ENCODE data around the gene PLBD2.

Gene PLBD2

DNA sequence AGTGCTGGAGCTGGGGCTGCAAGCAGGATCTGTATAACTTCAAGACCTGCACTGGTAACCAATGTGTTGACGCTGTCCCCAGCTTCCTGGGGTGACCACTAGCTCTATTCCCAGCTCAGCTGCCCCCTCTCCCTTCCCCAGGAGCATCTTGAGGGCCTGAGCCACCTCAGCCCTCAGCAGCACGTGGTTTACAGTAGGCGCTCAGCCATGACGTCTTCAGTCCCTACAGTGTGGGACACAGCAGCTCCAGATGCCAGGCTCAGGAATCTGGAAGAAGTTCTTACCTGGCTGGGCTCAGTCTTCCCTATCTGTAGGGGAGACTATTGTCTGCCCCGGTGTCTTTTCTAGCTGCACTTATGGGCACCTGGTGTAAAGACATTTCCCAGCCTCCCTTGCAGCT, 36.7 kb downstream of the PLBD2 start:
- DNase-seq (ENCODE audit: insufficient read length, low spot score): no peak
- TF ChIP-seq, protein P1, sequence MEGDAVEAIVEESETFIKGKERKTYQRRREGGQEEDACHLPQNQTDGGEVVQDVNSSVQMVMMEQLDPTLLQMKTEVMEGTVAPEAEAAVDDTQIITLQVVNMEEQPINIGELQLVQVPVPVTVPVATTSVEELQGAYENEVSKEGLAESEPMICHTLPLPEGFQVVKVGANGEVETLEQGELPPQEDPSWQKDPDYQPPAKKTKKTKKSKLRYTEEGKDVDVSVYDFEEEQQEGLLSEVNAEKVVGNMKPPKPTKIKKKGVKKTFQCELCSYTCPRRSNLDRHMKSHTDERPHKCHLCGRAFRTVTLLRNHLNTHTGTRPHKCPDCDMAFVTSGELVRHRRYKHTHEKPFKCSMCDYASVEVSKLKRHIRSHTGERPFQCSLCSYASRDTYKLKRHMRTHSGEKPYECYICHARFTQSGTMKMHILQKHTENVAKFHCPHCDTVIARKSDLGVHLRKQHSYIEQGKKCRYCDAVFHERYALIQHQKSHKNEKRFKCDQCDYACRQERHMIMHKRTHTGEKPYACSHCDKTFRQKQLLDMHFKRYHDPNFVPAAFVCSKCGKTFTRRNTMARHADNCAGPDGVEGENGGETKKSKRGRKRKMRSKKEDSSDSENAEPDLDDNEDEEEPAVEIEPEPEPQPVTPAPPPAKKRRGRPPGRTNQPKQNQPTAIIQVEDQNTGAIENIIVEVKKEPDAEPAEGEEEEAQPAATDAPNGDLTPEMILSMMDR (IDR thresholded peaks at IDR 0.05; ENCODE audit: insufficient read depth, missing control alignments): no peak
- no peak for FAIRE-seq

DNA sequence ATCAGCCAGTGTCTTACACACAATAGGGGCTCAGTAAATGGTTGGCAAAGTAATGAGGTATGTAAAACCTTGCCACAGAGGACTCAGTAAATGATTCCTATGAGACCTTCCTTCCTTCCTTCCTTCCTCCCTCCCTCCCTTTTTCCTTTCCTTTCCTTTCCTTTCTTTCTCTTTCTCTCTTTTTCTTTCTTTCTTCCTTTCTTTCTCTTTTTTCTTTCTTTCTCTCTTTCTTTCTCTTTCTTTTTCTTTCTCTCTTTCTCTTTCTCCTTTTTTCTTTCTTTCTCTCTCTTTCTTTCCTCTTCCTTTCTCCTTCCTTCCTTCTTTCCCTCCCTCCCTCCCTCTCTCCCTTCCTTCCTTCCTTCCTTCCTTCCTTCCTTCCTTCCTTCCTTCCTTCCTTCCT, 37.8 kb downstream of the PLBD2 start:
- TF ChIP-seq, protein P1 (IDR thresholded peaks at IDR 0.05; ENCODE audit: insufficient read depth, missing control alignments): no peak
- FAIRE-seq (no peak), DNase-seq (ENCODE audit: insufficient read length, low spot score) (no peak)

- DNase-seq (ENCODE audit: insufficient read length, low spot score) (no peak), FAIRE-seq (no peak)
- TF ChIP-seq, protein P1 (IDR thresholded peaks at IDR 0.05; ENCODE audit: insufficient read depth, missing control alignments): no peak
Observed at GRCh38 chr12:113396828-113397496, 38.6 kb downstream of the PLBD2 start.

- TF ChIP-seq, protein P1 (IDR thresholded peaks at IDR 0.05; ENCODE audit: insufficient read depth, missing control alignments): no peak
- FAIRE-seq (no peak), DNase-seq (ENCODE audit: insufficient read length, low spot score) (no peak)
Observed at GRCh38 chr12:113397497-113398197, 39.3 kb downstream of the PLBD2 start.

GRCh38 chr12:113398346-113399290, 40.2 kb downstream of the PLBD2 start:
- no peak for FAIRE-seq
- DNase-seq (ENCODE audit: insufficient read length, low spot score): no peak
- TF ChIP-seq, protein P1 (IDR thresholded peaks at IDR 0.05; ENCODE audit: insufficient read depth, missing control alignments): no peak

DNA sequence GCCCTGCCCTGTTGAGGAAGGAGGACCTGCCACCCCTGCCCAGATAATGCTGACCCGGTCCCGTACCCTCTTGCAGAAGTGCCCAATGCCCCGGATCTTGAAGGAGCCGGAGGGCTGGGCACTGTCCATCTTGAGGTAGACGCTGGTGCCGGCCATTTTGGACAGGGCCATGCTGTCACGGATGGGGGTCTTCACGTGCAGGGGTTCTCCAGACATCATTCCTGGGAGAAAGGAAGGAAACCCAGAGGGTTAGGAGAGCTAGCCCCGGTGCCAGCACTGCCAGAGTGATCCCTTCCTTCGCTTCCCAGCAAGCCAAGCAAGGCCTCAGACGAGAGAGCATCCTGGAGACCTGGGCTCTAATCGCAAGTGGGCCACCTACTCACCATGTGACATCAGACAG, 41.1 kb downstream of the PLBD2 start:
- no peak for FAIRE-seq
- TF ChIP-seq, protein P1 (IDR thresholded peaks at IDR 0.05; ENCODE audit: insufficient read depth, missing control alignments): no peak
- no peak for DNase-seq (ENCODE audit: insufficient read length, low spot score)
